Ovary (tissue), 9 donors: Measurements from ENCODE around the gene VENTX. TPM values are rescaled to one million over a fixed set of nuclear protein-coding genes. Genes with fewer than 3 reads are reported as not detected.

Experiments used
- DNase-seq, 5 donors: peaks; one replicate each; pipeline ENCODE4 v3.0.0-alpha.2; 2019 to 2020
- H3K27ac ChIP-seq, 2 donors: fragments of 200-600 bp; one replicate each; pipeline versions ENCODE4 v1.5.1 to v1.8.0; 2019 to 2022
- H3K27me3 ChIP-seq: fragments of 200-600 bp; one replicate; pipeline ENCODE4 v1.8.0; 2022
- H3K36me3 ChIP-seq: fragments of 200-600 bp; sonication (generic); one replicate; pipeline ENCODE4 v1.5.1; 2019
- H3K4me1 ChIP-seq: one replicate; pipeline ENCODE4 v1.8.1; 2013; ENCODE audit warnings: mild to moderate bottlenecking, moderate library complexity; ENCODE audit not compliant: insufficient read depth
- H3K4me3 ChIP-seq: fragments of 200-600 bp; sonication (generic); one replicate; pipeline ENCODE4 v1.5.1; 2017
- H3K9me3 ChIP-seq, 2 donors: fragments of 200-600 bp in 1 of 2; sonication (generic) in 1 of 2; one replicate each; pipeline versions ENCODE4 v1.5.1 to v1.8.1; 2013 to 2019; ENCODE audit warnings: mild to moderate bottlenecking in 1 of 2, moderate library complexity in 1 of 2
- CTCF ChIP-seq, 3 donors: fragments of 450-650 bp in 2 of 3; fragments of 200-600 bp in 1 of 3; IDR thresholded peaks; one replicate each; pipeline versions ENCODE4 v1.5.1 to v1.8.0; 2016 to 2022; ENCODE audit warnings: antibody characterized with exemption in 3 of 3, mild to moderate bottlenecking in 1 of 3
- EP300 ChIP-seq: sonication (generic); formaldehyde crosslinking; IDR thresholded peaks from one replicate; pipeline ENCODE4 v1.6.1; 2017; ENCODE audit warnings: antibody characterized with exemption
- POLR2A ChIP-seq: fragments of 450-650 bp; IDR thresholded peaks from one replicate; pipeline ENCODE4 v1.6.1; 2017; ENCODE audit warnings: antibody characterized with exemption, mild to moderate bottlenecking, moderate library complexity
- WGBS, 3 donors: extraction: QIAGEN DNeasy Blood & Tissue Kit in 1 of 3; methylation state at CpG; one replicate each; pipeline versions ENCODE4 v1.1.5 to v1.1.7; 2013 to 2017; 5-methylcytosine and 5-hydroxymethylcytosine counted together
- intact Hi-C, 4 donors: fragments of 100-400 bp; cut with DNase I; formaldehyde crosslinking; loops; one replicate each; pipeline versions ENCODE4 v1.11.0 to v1.15.1; 2022 to 2023
- polyA plus RNA-seq, 2 donors: library from polyadenylated mRNA; stranded (reverse); fragments of 200-250 nt in 1 of 2; fragments of 350-450 nt in 1 of 2; fragmentation: Illumina TruSeq in 1 of 2; extraction: RNeasy Lipid Tissue Mini Kit (QIAGEN cat#74804) in 1 of 2; gene quantifications; one replicate each; pipeline ENCODE4 v1.2.3, GENCODE V29; 2013 to 2014
- total RNA-seq, 7 donors: library from RNA; depleted of rRNA in 2 of 7; stranded (reverse); fragments of >200 nt in 2 of 7; fragmentation: NEBNext Ultra II Directional in 3 of 7; extraction: Animal tissue kit (Norgen Biotek cat#: 25700) in 3 of 7; gene quantifications; one replicate each; pipeline versions ENCODE4 v1.1.0 to v1.2.4, GENCODE V29; 2016 to 2023
- donor health status: DM: no; HTN: no; CAD: no; lungs with moderate emphysema.
- donor health status: DM: no; HTN: no; CAD: no.
- donor health status: Bipolar disorder and iron deficiency.
- donor health status: DM: yes; HTN: yes; CAD: no.
- donor health status: DM: no; HTN: no; CAD: no.
- donor health status: DM: yes; HTN: yes; CAD: no.

Gene VENTX
- total and polyA plus RNA-seq, 9 donors: 0.23 to 2.2 (median 0.83) TPM

GRCh38 chr10:133281084-133281483 is 43.4 kb downstream of the VENTX start:
- intact Hi-C loops: no loop called here
- no peak for TF ChIP-seq CTCF (IDR thresholded peaks at IDR 0.05)
- TF ChIP-seq EP300: no peak
- no peak for TF ChIP-seq POLR2A
- no peak for DNase-seq
- H3K9me3 ChIP-seq: no peaks in the 10 kb centered on the region
- no peaks in the 10 kb centered on the region for H3K27me3 ChIP-seq
- no peak overlapping the region for H3K27ac ChIP-seq
- H3K4me1 ChIP-seq: no peaks in the 10 kb centered on the region
- H3K4me3 ChIP-seq: no peak overlapping the region
- 84 to 87% (median 87%) methylated on average over 13 to 15 of the region's 15 CpGs for WGBS, 3 donors
- no peaks in the 10 kb centered on the region for H3K36me3 ChIP-seq

DNA sequence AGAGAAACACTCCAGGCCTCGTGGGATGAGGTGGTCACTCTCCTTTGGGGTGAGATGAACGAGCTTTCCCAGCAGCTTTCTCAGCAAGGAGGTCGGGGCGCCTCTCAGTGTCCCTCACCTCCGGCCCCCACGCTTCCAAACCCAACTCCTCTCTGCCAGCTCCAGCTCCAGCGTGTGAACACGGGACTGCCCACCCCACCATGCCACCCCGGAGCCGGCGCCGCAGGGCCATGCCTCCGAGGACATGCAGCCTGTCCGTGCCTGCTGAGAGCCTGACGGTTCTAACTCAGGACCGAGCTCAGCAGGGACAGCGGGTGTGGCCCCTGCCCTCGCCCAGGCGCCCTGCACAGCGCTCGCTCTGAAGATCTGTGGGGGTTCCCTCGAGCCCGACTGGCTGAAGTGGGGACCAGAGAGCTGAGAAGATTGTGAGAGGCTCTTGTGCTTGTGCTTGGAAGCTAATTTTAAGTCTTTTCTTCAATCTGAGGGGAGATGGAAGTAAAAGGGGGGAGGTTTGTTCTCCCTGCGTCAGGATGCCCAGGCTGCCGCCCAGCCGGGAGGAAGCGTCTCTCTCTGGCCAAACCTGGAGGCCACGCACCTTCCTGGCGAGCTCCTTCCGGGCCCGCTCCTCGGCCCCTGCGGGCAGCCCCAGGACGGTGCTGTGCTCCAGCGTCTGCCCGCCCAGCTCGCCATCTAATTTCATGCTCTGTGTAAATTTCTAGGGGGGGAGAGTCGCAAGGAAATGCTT is 44.1 kb downstream of the VENTX start:
- Histone ChIP-seq H3K4me1 (no peaks in the 10 kb centered on the region), H3K27ac (no peak overlapping the region), H3K4me3 (no peak overlapping the region), H3K9me3 (no peaks in the 10 kb centered on the region), H3K36me3 (no peaks in the 10 kb centered on the region), H3K27me3 (no peaks in the 10 kb centered on the region)
- no peak for TF ChIP-seq EP300
- no peak for DNase-seq
- intact Hi-C loops: no loop called here
- WGBS, 3 donors: 88 to 89% (median 89%) methylated on average over 38 of the region's 38 CpGs

DNA sequence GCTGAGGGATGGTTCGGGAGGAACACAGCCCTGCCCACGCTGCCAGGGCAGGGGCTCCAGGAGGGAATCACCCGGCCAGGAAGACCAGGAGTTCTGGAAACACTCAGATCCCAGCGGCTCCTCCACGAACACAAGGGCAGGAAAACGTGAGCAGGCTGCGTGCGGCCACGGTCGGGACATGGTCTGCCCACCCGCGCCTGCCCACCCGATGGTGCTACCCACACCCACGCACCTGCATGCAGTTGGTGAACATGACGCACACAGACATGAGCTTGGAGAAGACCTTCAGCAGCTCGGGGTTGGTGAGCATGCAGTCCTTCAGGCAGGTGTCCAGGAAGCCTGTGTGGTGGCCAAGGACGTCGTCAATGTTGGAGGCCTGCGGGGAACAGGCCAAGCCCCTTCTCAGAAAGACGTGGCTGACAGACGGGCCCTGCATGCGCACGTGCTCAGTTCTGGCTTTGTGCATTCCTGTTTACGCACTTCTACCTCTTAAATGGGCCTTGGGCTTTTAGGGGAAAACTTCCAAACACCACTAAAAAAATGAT is 45.3 kb downstream of the VENTX start:
- Histone ChIP-seq H3K27ac (no peak overlapping the region), H3K4me1 (no peaks in the 10 kb centered on the region), H3K4me3 (no peak overlapping the region), H3K36me3 (no peaks in the 10 kb centered on the region), H3K9me3 (no peaks in the 10 kb centered on the region), H3K27me3 (no peaks in the 10 kb centered on the region)
- intact Hi-C loops: no loop called here
- WGBS, 3 donors: 85 to 87% (median 87%) methylated on average over 24 of the region's 24 CpGs
- TF ChIP-seq CTCF (IDR thresholded peaks at IDR 0.05) (no peak), EP300 (no peak), POLR2A (no peak)
- DNase-seq: no peak

- Histone ChIP-seq H3K4me3 (no peak overlapping the region), H3K27me3 (no peaks in the 10 kb centered on the region), H3K36me3 (no peaks in the 10 kb centered on the region), H3K27ac (no peak overlapping the region), H3K9me3 (no peaks in the 10 kb centered on the region), H3K4me1 (no peaks in the 10 kb centered on the region)
- no peak for DNase-seq
- TF ChIP-seq EP300: no peak
- no peak for TF ChIP-seq POLR2A
- WGBS, 3 donors: 92 to 95% (median 93%) methylated on average over 24 of the region's 24 CpGs
- intact Hi-C loops: no loop called here
These were observed 46.3 kb downstream of the VENTX start for GRCh38 chr10:133283931-133284330.

DNA sequence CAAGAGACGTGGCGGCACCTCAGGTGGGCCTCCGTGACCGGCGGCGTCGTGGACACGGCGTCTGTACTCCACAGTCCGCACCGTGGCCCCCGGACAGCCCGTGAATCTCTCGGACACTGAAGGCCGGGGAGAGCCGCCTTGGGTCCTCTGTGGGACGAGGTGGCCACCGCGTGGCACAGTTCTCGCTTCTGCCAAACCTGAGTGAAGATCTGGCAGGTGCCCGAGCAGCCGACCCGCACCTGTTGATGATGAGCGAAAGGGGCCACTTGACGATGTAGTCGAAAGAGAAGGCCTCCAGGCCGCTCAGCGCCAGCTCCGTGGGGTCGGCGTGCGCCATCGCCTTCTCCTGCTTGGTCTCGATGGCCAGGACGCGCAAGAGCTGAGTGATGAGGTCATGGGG is 47.6 kb downstream of the VENTX start:
- Histone ChIP-seq H3K9me3 (no peaks in the 10 kb centered on the region), H3K36me3 (no peaks in the 10 kb centered on the region), H3K4me3 (no peak overlapping the region), H3K4me1 (no peaks in the 10 kb centered on the region), H3K27ac (no peak overlapping the region), H3K27me3 (no peaks in the 10 kb centered on the region)
- no peak for DNase-seq
- TF ChIP-seq EP300 (no peak), CTCF (IDR thresholded peaks at IDR 0.05) (no peak), POLR2A (no peak)
- intact Hi-C loops: no loop called here
- 90 to 94% (median 93%) methylated on average over 36 of the region's 36 CpGs for WGBS, 3 donors
